Measurements from ENCODE around the gene ENPP5.

GRCh38 chr6:46115634-46116033 is 55.1 kb downstream of the ENPP5 start:
- no peak for TF ChIP-seq CTCF (IDR thresholded peaks at IDR 0.05; ENCODE audit: low read depth, low read length, poor library complexity, severe bottlenecking)
- TF ChIP-seq EZH2phosphoT487 (IDR thresholded peaks at IDR 0.05; ENCODE audit: borderline replicate concordance, low read length): no peak

All from DOHH2 (cell line).